AG08395 (cell line): ENCODE measurements around the gene C16orf90.
"Not testable (repeated sequence)": the region's sequence is repeated elsewhere in the genome, so short reads cannot be mapped to it uniquely, and the experiment has no call there.

Source experiments
- DNase-seq: peaks from one replicate; pipeline ENCODE4 v3.0.0; 2012; ENCODE audit warnings: mixed read lengths, low spot score

The C16orf90 gene

DNA sequence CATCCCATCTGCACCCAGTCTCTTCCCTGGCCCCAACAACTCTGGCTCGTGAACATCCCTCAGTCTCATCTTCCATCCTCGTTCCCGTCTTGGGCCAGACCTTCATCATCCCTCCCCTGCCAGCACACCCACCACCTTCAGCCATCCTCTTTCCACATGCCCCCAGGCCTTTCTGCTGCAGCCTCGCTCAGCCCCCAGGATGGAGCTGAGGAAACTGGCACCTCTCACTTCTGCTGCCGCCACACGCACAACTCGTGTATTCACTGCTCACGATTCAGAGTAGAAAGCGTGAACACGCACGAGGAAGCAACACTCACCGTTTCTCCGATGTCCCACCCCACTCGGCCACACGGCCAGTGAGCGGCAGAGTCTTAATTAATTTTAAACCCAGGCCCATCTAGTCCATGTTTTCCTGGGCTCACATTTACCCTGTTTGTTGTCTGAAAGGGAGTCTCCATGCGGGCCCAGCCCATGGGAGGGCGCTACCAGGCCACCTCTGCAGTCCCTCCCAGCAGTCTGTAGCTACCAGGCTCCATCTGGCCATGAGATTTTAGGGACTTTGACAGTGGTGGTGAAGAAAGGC, 12.5 kb downstream of the C16orf90 start:
- DNase-seq, result no peak

GRCh38 chr16:3481696-3482658, 13.3 kb downstream of the C16orf90 start:
- no peak for DNase-seq

DNA sequence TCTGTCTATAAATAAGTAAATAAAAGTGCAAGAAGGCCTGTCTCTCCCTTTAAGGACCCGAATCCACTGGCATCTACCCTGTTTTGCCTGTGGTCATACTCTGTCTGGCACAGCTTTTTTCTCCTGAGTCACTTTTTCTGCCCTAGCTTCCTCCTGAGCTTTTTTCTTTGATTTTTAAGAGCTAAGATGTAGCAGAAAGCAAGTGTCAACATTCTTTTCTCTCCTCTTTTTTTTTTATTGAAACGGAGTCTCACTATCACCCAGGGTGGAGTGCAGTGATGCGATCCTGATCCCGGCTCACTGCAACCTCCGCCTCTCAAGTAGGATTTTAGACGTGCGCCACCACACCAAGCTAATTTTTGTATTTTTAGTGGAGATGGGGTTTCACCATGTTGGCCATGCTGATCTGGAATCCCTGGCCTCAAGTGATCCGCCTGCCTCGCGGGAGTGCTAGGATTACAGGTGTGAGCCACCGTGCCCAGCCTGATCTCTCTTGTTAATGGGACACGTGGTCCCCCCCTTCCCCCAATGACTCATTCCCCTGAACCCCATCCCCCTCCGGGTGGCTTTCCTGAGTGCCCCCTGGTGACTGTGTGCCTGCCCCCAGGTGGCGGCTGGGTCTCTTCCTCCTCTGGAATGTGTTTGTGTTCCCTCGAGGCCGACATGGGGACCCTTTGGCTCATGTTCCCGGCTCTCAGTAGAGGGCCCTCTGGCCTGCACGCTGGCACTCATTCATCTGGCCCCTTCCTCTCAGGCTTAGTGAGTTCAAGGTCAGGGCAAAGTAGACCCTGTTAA, 14.2 kb downstream of the C16orf90 start:
- DNase-seq, result no peak

DNA sequence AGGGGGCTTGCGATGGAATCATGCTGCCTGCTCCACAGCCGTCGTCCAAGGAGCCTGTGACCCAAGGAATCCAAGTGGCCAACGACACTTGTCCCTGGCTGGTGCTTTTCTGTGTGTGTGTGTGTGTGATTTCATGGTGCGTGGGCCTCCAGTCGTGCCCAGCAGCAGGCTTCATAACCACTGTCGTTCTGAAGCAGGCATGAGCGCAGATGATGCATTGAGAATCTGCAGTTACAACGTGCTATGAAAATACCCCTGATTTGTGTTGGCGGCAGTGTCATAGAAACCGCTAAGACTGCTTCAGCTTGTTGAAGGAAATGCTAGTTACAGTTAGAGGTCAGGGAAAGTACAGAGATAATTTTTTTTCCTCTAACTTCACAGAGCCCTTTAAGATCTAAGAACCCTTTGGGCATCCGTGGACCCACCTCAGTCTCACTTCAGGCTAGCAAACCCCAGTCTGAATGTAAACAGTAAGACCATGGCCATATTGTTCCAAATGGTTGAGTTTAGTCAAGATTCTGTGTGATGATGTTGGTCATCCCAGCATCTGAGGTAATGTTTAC, 15.6 kb downstream of the C16orf90 start:
- no peak for DNase-seq

- no peak for DNase-seq
These were observed 16.9 kb downstream of the C16orf90 start for GRCh38 chr16:3478242-3478925.

DNA sequence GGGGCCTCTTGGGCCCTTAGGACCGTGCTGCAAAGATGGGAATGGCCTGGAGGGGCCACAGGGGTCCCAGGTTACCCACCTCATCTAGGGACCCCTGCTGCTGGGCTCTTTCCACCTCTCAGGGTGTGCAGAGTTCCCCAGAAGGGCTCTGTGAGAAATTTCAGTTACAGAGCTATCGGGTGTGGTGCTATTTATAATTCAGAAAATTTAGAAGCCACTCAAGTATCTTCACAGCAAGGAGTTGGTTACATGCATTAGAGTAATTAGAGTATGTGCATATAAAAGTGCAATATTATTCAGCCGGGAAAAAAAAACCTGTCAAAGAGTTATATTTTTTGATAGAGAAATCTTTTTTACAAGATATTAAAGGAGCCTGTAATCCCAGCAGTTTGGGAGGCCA, 18.9 kb downstream of the C16orf90 start:
- no peak for DNase-seq

- no peak for DNase-seq
These were observed 19.5 kb downstream of the C16orf90 start for GRCh38 chr16:3475604-3476375.

GRCh38 chr16:3474870-3475269, 20.4 kb downstream of the C16orf90 start:
- DNase-seq, result not testable (repeated sequence)

DNA sequence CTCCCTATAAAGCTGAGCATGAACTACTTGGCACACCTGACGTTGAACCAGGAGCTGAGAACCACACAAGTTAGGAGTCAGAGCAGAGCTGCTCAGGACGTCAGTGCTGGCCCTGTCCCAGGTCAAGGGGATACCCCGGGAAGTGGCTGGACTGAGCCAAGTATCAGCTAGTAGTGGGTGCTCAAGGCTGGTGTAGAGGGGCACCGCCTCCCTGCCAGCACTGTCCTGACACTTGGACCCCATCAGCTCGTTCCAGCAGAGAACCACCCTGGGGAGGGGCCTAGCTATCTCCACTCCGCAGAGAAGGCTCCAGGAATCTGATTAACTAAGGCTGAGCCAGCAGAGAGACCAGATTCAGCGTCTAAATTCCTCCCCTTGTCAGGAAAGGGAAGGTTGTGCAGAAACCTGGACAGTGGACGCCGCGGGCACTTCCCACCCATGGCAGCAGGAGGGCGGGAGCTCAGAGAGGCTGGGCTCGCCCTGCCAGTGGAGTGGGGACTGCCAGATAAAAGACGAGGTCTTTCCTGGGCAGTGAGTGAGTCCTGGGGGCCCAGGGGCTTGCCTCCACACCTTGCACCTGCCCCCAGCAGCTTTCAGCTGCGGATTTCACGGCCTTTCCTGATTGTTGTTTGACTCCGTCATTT, 21.0 kb downstream of the C16orf90 start:
- no peak for DNase-seq

GRCh38 chr16:3473596-3473943, 21.7 kb downstream of the C16orf90 start:
- DNase-seq, result not testable (repeated sequence)

GRCh38 chr16:3472878-3473595, 22.3 kb downstream of the C16orf90 start:
- no peak for DNase-seq

DNA sequence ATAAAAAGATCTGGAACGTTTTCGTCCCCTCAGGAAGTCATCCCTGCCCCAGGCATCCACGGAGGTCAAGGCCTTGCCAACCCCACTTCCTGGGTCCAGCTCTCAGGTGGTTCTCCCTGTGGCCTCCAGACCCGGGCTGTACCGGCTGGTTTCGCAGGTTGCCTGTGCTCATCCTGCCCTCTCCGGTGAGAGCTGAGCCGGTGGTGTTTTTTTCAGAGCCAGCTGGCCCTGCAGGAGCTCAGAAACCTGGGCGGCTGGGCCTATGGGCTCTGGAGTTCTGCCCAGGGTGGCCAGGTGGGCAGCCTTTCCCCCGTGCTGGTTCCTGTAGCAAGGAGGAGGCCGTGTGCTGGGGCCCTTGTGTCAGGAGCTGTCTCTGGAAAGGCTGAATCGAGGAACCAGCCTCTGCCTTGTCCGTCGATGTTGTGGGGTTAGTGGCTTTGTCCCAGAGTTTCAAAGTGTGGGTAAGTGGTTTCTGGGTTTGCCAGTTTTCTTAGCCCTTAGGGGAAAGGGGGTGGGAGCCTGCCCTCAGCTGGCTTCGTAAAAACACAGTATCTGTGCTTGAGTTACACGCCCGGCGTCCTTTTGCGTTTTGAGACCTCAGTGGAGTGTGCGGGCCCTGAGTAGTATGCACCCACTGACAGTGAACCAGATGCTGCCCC, 23.6 kb downstream of the C16orf90 start:
- no peak for DNase-seq

- DNase-seq, result no peak
These were observed 24.6 kb downstream of the C16orf90 start for GRCh38 chr16:3470723-3471122.

GRCh38 chr16:3469736-3470135, 25.6 kb downstream of the C16orf90 start:
- no peak for DNase-seq

DNA sequence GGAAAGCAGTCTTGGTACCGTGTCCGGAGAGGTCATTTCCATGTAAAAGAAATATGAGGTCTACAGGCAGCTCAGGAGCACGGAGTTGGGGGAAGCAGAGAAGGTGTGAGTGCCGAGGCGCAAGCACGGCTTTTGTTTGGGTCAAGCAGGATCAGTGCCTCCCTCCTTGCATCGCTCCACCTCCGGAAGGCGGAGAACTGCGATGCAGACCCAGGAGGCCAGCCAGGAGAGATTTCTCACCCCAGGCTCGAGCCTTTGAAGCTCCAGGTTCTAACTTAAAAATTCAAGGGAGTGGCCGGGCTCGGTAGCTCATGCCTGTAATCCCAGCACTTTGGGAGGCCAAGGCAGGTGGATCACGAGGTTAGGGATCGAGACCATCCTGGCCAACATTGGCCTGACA, 26.8 kb downstream of the C16orf90 start:
- DNase-seq, result no peak

- no peak for DNase-seq
These were observed 27.4 kb downstream of the C16orf90 start for GRCh38 chr16:3467921-3468320.

- DNase-seq, result no peak
These were observed 28.1 kb downstream of the C16orf90 start for GRCh38 chr16:3467182-3467581.

- no peak for DNase-seq
These were observed 29.2 kb downstream of the C16orf90 start for GRCh38 chr16:3465911-3466584.

GRCh38 chr16:3465301-3465700, 30.0 kb downstream of the C16orf90 start:
- no peak for DNase-seq
